ENCODE data around the gene TRERF1. TPM values are rescaled to one million over a fixed set of nuclear protein-coding genes. Genes with fewer than 3 reads are reported as not detected.
"Not testable (repeated sequence)": the region's sequence is repeated elsewhere in the genome, so short reads cannot be mapped to it uniquely, and the experiment has no call there.

TRERF1 gene
- total RNA-seq, 1 donor from 2014 or later: 3.7 TPM

DNA sequence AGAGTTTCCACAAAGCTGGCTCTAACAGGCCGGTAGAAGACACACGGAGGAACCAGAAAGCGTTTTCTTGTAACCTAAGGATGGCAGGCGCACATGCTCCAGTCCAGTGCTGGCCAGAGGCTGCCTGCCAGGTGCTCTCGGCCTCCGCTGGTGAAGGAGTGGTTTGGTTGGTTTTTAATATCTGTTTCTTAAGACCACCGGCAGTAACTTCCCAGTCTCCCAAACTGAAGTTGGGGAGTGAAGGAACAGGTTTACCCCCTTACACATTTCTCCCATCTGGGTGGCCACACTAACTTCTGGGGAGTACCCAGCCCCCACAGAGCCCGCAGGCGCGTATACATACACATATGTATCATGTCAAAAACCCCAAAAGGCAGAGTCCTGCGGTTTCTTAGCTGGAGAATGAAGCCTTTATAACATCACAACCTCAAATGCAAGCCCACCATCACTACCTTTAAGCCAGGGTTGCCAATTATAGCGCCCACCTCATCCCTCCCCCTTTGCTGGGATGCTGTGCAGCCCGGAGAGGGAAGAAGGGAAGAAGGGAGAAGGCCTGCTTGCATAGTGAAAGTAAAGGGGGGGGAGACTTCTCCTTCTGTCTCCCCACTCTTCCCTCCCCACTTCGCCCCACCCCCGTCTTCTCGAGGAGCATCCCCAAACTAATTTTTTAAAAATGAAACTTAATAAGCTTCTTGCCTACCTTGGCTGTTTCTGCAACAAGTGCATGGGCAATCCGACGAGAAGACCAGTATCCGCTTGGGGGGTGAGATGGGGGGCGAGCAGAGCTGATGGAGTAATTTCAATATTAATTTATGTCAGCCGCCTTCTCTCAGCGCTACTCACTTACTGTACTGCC, 1.0 kb downstream of the TRERF1 start:
- Histone ChIP-seq H3K36me3 (ENCODE audit: control insufficient read depth in 3 of 3, insufficient read depth in 3 of 3, low read length in 3 of 3) (no peaks in the 10 kb centered on the region), H3K27ac (ENCODE audit: low read depth, low read length) (peak overlapping the region; percentile 7), H3K4me3 (ENCODE audit: low read length in 3 of 3) (peak overlapping the region; percentile 75 to 86 (median 81)), H3K9me3 (ENCODE audit: control insufficient read depth in 3 of 3, low read length in 3 of 3) (no peaks in the 10 kb centered on the region), H3K9ac (ENCODE audit: low read depth in 1 of 3, low read length in 3 of 3) (peak overlapping the region; percentile 48 to 63 (median 54)), H3K27me3 (ENCODE audit: control insufficient read depth in 3 of 3, insufficient read depth in 3 of 3, low read length in 3 of 3) (no peaks in the 10 kb centered on the region), H3K4me1 (ENCODE audit: control insufficient read depth in 3 of 3, insufficient read depth in 3 of 3, low read length in 3 of 3) (peaks cover 20 to 25% (median 21%) of the 10 kb centered on the region in 3 donors)

DNA sequence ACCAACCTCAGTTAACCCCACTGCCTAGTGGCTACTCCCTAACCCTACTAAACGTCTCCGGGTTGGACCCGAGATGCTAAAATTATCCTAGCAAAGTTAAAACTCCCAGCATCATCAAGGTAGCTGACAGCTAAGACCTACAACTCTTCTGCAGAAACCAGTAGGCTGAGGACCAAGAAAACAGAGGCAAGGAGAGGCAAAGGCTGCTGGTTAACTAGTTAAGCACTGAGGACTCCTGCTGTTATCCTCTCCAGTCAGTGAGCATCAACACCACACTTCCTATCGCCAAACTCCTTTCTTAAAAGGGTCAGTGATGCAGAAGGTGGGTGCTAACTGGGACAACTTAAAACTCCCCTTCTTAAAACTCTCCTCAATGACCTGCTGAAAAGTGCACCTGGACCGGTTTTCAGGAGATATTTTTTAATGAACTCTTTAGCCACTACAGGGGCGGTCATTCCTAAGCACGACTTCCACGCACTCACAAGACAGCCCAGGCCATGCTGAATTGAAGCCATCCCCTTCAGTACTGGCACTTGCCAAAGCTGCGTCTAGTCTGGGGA, 1.7 kb downstream of the TRERF1 start:
- Histone ChIP-seq H3K4me3 (ENCODE audit: low read length in 3 of 3) (peak overlapping the region; percentile 75 to 86 (median 81)), H3K4me1 (ENCODE audit: control insufficient read depth in 3 of 3, insufficient read depth in 3 of 3, low read length in 3 of 3) (peaks cover 20 to 25% (median 21%) of the 10 kb centered on the region in 3 donors), H3K27ac (ENCODE audit: low read depth, low read length) (peak overlapping the region; percentile 7), H3K36me3 (ENCODE audit: control insufficient read depth in 3 of 3, insufficient read depth in 3 of 3, low read length in 3 of 3) (no peaks in the 10 kb centered on the region), H3K27me3 (ENCODE audit: control insufficient read depth in 3 of 3, insufficient read depth in 3 of 3, low read length in 3 of 3) (no peaks in the 10 kb centered on the region), H3K9me3 (ENCODE audit: control insufficient read depth in 3 of 3, low read length in 3 of 3) (no peaks in the 10 kb centered on the region), H3K9ac (ENCODE audit: low read depth in 1 of 3, low read length in 3 of 3) (peak overlapping the region; percentile 23 to 63 (median 54))

DNA sequence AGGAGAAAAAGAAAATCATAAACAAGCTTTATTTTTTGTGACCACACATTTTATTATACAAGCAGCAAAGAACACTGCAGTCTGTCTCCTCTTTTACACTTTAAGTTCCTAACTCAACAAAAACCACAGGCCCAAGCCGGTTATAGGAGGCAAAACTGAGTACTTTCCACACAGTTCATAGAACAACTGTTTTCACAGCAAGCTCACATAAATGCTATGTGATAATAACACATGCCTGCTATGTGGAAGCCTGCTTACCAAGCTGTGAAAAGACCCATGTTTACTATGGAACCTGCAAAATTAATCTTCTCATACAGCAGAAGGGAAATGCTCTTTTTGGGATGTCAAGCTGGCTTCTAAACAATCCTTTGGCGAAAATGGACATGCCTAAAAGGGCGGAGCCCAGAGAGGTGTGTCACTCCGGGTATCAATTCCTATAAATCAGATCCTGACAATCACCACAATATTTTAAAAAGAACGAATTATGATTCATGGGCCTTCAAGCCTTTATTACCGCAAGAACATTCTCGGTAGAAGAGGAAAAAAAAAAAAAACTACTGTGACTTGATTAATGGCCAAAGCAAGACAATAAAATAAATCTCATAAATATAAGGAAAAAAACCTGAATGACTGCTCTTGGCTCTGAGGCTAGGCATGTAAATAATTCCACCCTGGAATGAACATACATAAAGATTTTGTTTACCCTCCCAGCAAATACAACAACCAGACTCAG, 2.6 kb downstream of the TRERF1 start:
- Histone ChIP-seq H3K4me1 (ENCODE audit: control insufficient read depth in 3 of 3, insufficient read depth in 3 of 3, low read length in 3 of 3) (peaks cover 16 to 22% (median 18%) of the 10 kb centered on the region in 3 donors), H3K9ac (ENCODE audit: low read depth in 1 of 3, low read length in 3 of 3) (no peak overlapping the region), H3K4me3 (ENCODE audit: low read length in 3 of 3) (no peak overlapping the region), H3K27ac (ENCODE audit: low read depth, low read length) (no peak overlapping the region), H3K36me3 (ENCODE audit: control insufficient read depth in 3 of 3, insufficient read depth in 3 of 3, low read length in 3 of 3) (no peaks in the 10 kb centered on the region), H3K9me3 (ENCODE audit: control insufficient read depth in 3 of 3, low read length in 3 of 3) (no peaks in the 10 kb centered on the region), H3K27me3 (ENCODE audit: control insufficient read depth in 3 of 3, insufficient read depth in 3 of 3, low read length in 3 of 3) (no peaks in the 10 kb centered on the region)

DNA sequence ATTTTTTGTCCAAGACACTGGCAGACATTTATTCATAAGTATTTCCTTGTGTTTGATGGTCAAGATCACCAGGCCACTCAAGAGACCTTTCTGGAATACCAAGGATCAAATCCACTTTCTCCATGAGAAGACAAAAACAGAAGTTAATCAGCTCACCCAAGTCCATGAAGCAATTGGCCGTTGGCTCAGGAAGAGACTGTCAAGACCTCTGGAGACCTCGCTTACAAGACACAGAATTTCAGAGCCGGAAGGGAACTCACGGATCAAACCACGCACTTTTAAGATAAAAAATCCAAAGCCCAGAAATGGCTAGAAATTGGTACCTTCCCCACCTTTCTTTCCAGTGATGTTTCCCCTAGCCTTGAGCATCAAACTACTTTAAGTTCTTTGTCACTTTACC, 3.3 kb downstream of the TRERF1 start:
- Histone ChIP-seq H3K4me1 (ENCODE audit: control insufficient read depth in 3 of 3, insufficient read depth in 3 of 3, low read length in 3 of 3) (peaks cover 9 to 19% (median 11%) of the 10 kb centered on the region in 3 donors), H3K4me3 (ENCODE audit: low read length in 3 of 3) (no peak overlapping the region), H3K27ac (ENCODE audit: low read depth, low read length) (no peak overlapping the region), H3K36me3 (ENCODE audit: control insufficient read depth in 3 of 3, insufficient read depth in 3 of 3, low read length in 3 of 3) (no peaks in the 10 kb centered on the region), H3K27me3 (ENCODE audit: control insufficient read depth in 3 of 3, insufficient read depth in 3 of 3, low read length in 3 of 3) (no peaks in the 10 kb centered on the region), H3K9me3 (ENCODE audit: control insufficient read depth in 3 of 3, low read length in 3 of 3) (no peaks in the 10 kb centered on the region), H3K9ac (ENCODE audit: low read depth in 1 of 3, low read length in 3 of 3) (no peak overlapping the region)

DNA sequence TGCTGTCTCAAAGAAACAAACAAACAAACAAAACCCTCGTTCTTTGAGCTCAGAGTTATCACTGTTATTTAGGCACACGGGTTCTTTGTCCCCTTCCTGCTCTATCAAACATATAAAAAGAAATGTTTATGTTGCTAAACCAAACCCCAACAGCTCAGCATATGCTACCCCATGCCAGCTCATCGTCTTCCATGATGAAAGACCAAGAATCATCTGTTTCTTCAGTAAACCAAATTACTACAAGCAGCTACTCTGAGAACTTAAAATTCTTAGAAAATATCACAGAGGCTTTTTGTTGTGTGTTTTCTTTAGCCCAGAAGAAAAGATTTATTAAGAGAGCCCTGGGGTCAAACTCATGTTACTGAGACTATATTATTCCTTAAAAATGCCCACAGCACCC, 4.7 kb downstream of the TRERF1 start:
- no peak overlapping the region for H3K27ac ChIP-seq (ENCODE audit: low read depth, low read length)
- H3K4me3 ChIP-seq (ENCODE audit: low read length in 3 of 3): no peak overlapping the region
- H3K36me3 ChIP-seq (ENCODE audit: control insufficient read depth in 3 of 3, insufficient read depth in 3 of 3, low read length in 3 of 3): no peaks in the 10 kb centered on the region
- no peaks in the 10 kb centered on the region for H3K27me3 ChIP-seq (ENCODE audit: control insufficient read depth in 3 of 3, insufficient read depth in 3 of 3, low read length in 3 of 3)
- H3K9ac ChIP-seq (ENCODE audit: low read depth in 1 of 3, low read length in 3 of 3): no peak overlapping the region
- H3K9me3 ChIP-seq (ENCODE audit: control insufficient read depth in 3 of 3, low read length in 3 of 3): no peaks in the 10 kb centered on the region
- H3K4me1 ChIP-seq (ENCODE audit: control insufficient read depth in 3 of 3, insufficient read depth in 3 of 3, low read length in 3 of 3): peaks cover 7 to 12% (median 10%) of the 10 kb centered on the region in 3 donors

DNA sequence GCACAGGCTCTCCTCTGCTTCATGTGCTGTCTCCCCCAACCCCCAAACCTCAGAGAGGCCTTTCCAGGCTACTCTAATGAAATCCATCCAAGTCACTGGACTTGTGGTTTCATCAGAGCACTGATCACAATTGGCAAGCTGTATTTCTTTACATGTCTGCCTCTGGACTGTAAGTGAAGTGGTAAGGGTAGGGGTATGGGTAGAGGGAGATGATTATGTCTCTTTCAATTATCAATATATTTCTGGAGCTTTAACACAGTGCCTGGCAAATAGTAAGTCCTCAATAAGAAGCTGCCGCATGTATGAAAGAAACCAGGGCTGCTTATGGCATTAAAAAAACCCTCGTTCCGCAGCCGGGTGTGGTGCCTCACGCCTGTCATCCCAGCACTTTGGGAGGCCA, 5.4 kb downstream of the TRERF1 start:
- no peaks in the 10 kb centered on the region for H3K27me3 ChIP-seq (ENCODE audit: control insufficient read depth in 3 of 3, insufficient read depth in 3 of 3, low read length in 3 of 3)
- no peak overlapping the region for H3K9ac ChIP-seq (ENCODE audit: low read depth in 1 of 3, low read length in 3 of 3)
- no peak overlapping the region for H3K4me3 ChIP-seq (ENCODE audit: low read length in 3 of 3)
- H3K36me3 ChIP-seq (ENCODE audit: control insufficient read depth in 3 of 3, insufficient read depth in 3 of 3, low read length in 3 of 3): no peaks in the 10 kb centered on the region
- H3K4me1 ChIP-seq (ENCODE audit: control insufficient read depth in 3 of 3, insufficient read depth in 3 of 3, low read length in 3 of 3): peaks cover 8 to 11% (median 10%) of the 10 kb centered on the region in 3 donors
- H3K9me3 ChIP-seq (ENCODE audit: control insufficient read depth in 3 of 3, low read length in 3 of 3): no peaks in the 10 kb centered on the region
- no peak overlapping the region for H3K27ac ChIP-seq (ENCODE audit: low read depth, low read length)

DNA sequence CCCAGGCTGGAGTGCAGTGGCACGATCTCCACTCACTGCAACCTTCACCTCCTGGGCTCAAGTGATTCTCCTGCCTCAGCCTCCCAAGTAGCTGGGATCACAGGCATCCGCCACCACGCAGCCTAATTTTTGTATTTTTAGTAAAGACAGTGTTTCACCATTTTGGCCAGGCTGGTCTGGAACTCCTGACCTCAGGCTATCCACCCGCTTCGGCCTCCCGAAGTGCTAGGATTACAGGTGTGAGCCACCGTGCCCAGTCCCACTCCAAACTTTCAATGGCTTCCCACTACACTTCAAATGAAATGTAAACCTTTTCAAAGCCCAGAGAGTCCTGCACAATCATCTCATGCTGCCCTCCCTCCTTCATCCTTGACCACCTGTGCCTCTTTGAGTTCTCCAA, 5.8 kb downstream of the TRERF1 start:
- not testable (repeated sequence) for H3K4me1 ChIP-seq (ENCODE audit: control insufficient read depth in 3 of 3, insufficient read depth in 3 of 3, low read length in 3 of 3); H3K27me3 ChIP-seq (ENCODE audit: control insufficient read depth in 3 of 3, insufficient read depth in 3 of 3, low read length in 3 of 3); H3K9ac ChIP-seq (ENCODE audit: low read depth in 1 of 3, low read length in 3 of 3); H3K9me3 ChIP-seq (ENCODE audit: control insufficient read depth in 3 of 3, low read length in 3 of 3); H3K36me3 ChIP-seq (ENCODE audit: control insufficient read depth in 3 of 3, insufficient read depth in 3 of 3, low read length in 3 of 3); H3K27ac ChIP-seq (ENCODE audit: low read depth, low read length); H3K4me3 ChIP-seq (ENCODE audit: low read length in 3 of 3)

GRCh38 chr6:42443312-42444060, 8.2 kb downstream of the TRERF1 start:
- no peaks in the 10 kb centered on the region for H3K27me3 ChIP-seq (ENCODE audit: control insufficient read depth in 3 of 3, insufficient read depth in 3 of 3, low read length in 3 of 3)
- H3K36me3 ChIP-seq (ENCODE audit: control insufficient read depth in 3 of 3, insufficient read depth in 3 of 3, low read length in 3 of 3): no peaks in the 10 kb centered on the region
- no peak overlapping the region for H3K9ac ChIP-seq (ENCODE audit: low read depth in 1 of 3, low read length in 3 of 3)
- H3K9me3 ChIP-seq (ENCODE audit: control insufficient read depth in 3 of 3, low read length in 3 of 3): no peaks in the 10 kb centered on the region
- peaks cover 0 to 10% (median 0%) of the 10 kb centered on the region in 3 donors for H3K4me1 ChIP-seq (ENCODE audit: control insufficient read depth in 3 of 3, insufficient read depth in 3 of 3, low read length in 3 of 3)
- H3K27ac ChIP-seq (ENCODE audit: low read depth, low read length): no peak overlapping the region
- H3K4me3 ChIP-seq (ENCODE audit: low read length in 3 of 3): no peak overlapping the region

GRCh38 chr6:42441697-42442081, 10.0 kb downstream of the TRERF1 start:
- H3K9me3 ChIP-seq (ENCODE audit: control insufficient read depth in 3 of 3, low read length in 3 of 3): no peaks in the 10 kb centered on the region
- H3K4me1 ChIP-seq (ENCODE audit: control insufficient read depth in 3 of 3, insufficient read depth in 3 of 3, low read length in 3 of 3): peaks cover 0 to 10% (median 0%) of the 10 kb centered on the region in 3 donors
- H3K27ac ChIP-seq (ENCODE audit: low read depth, low read length): no peak overlapping the region
- no peak overlapping the region for H3K4me3 ChIP-seq (ENCODE audit: low read length in 3 of 3)
- no peaks in the 10 kb centered on the region for H3K36me3 ChIP-seq (ENCODE audit: control insufficient read depth in 3 of 3, insufficient read depth in 3 of 3, low read length in 3 of 3)
- H3K27me3 ChIP-seq (ENCODE audit: control insufficient read depth in 3 of 3, insufficient read depth in 3 of 3, low read length in 3 of 3): no peaks in the 10 kb centered on the region
- H3K9ac ChIP-seq (ENCODE audit: low read depth in 1 of 3, low read length in 3 of 3): no peak overlapping the region

Data from skeletal muscle tissue (tissue), 4 donors.